HepG2 (cell line): ENCODE data around the gene UBE2M. TPM values are rescaled to one million over a fixed set of nuclear protein-coding genes. Genes with fewer than 3 reads are reported as not detected.
A peak's percentile ranks its signal among the peaks of the same experiment; 100 is the strongest.

ENCODE experiments used
- ARNT2 ChIP-seq: sonication (generic); formaldehyde crosslinking; IDR thresholded peaks from 2 replicates; pipeline ENCODE4 v1.8.0; 2022; ENCODE audit warnings: mild to moderate bottlenecking, low read depth, missing genetic modification reagents, moderate library complexity
- EEA1 ChIP-seq: sonication (generic); formaldehyde crosslinking; IDR thresholded peaks from 2 replicates; pipeline ENCODE4 v1.5.1; 2020; ENCODE audit warnings: mild to moderate bottlenecking, missing genetic modification reagents, borderline replicate concordance
- ETV5 ChIP-seq: IDR thresholded peaks from 2 replicates; pipeline ENCODE4 v1.6.1; 2018; ENCODE audit warnings: missing biosample characterization, missing genetic modification reagents, inconsistent platforms, borderline replicate concordance
- GABPA ChIP-seq, 2 experiments: IDR thresholded peaks; 2 replicates each; pipeline ENCODE4 v1.6.1; 2011 to 2016; ENCODE audit warnings: low read depth in 2 of 2, low read length in 1 of 2, missing biosample characterization in 1 of 2, missing genetic modification characterization in 1 of 2
- GFI1 ChIP-seq: sonication (generic); formaldehyde crosslinking; IDR thresholded peaks from 2 replicates; pipeline ENCODE4 v1.5.0; 2020; ENCODE audit warnings: missing genetic modification reagents, mild to moderate bottlenecking, borderline replicate concordance
- HNF4A ChIP-seq: sonication (generic); formaldehyde crosslinking; IDR thresholded peaks from 2 replicates; pipeline ENCODE4 v1.4.0; 2020; ENCODE audit warnings: missing genetic modification reagents
- MBD4 ChIP-seq: IDR thresholded peaks from 2 replicates; pipeline ENCODE4 v1.6.1; 2012; ENCODE audit warnings: low read length, inconsistent platforms, borderline replicate concordance
- REL ChIP-seq: sonication (generic); formaldehyde crosslinking; conservative IDR thresholded peaks from 2 replicates; pipeline ENCODE4 v1.8.0; 2022; ENCODE audit warnings: mild to moderate bottlenecking, missing genetic modification reagents, moderate library complexity
- RFXAP ChIP-seq: sonication (generic); formaldehyde crosslinking; IDR thresholded peaks from 2 replicates; pipeline ENCODE4 v1.4.0; 2020; ENCODE audit warnings: missing genetic modification reagents, borderline replicate concordance
- SMAD9 ChIP-seq: sonication (generic); formaldehyde crosslinking; IDR thresholded peaks from 2 replicates; pipeline ENCODE4 v1.5.1; 2020; ENCODE audit warnings: mild to moderate bottlenecking, missing genetic modification reagents
- SP5 ChIP-seq: IDR thresholded peaks from 2 replicates; pipeline ENCODE4 v1.6.1; 2016; ENCODE audit warnings: low read depth, borderline replicate concordance
- SRY ChIP-seq: sonication (generic); formaldehyde crosslinking; IDR thresholded peaks from 2 replicates; pipeline ENCODE4 v1.8.0; 2022; ENCODE audit warnings: mild to moderate bottlenecking, missing genetic modification reagents
- ZNF251 ChIP-seq: sonication (generic); formaldehyde crosslinking; IDR thresholded peaks from 2 replicates; pipeline ENCODE4 v1.9.0; 2021; ENCODE audit warnings: mild to moderate bottlenecking, missing genetic modification reagents
- ZNF550 ChIP-seq: sonication (generic); formaldehyde crosslinking; IDR thresholded peaks from 2 replicates; pipeline ENCODE4 v1.4.0; 2020; ENCODE audit warnings: mild to moderate bottlenecking, missing genetic modification reagents, borderline replicate concordance
- ZNF619 ChIP-seq: sonication (generic); formaldehyde crosslinking; IDR thresholded peaks from 2 replicates; pipeline ENCODE4 v1.4.0; 2020; ENCODE audit warnings: mild to moderate bottlenecking, missing genetic modification reagents
- ZNF773 ChIP-seq: sonication (generic); formaldehyde crosslinking; IDR thresholded peaks from 2 replicates; pipeline ENCODE4 v1.4.0; 2020; ENCODE audit warnings: missing genetic modification reagents, borderline replicate concordance
- ZNF788 ChIP-seq: sonication (generic); formaldehyde crosslinking; IDR thresholded peaks from 2 replicates; pipeline ENCODE4 v1.5.0; 2020; ENCODE audit warnings: mild to moderate bottlenecking, missing genetic modification reagents, borderline replicate concordance
- polyA plus RNA-seq, 8 experiments: library from polyadenylated mRNA; depleted of rRNA in 3 of 8; stranded (reverse) in 7 of 8; unstranded in 1 of 8; fragments of >200 nt; fragmentation: Illumina TruSeq in 4 of 8; extraction: Trizol in 4 of 8; gene quantifications; 2 replicates each; pipeline versions ENCODE4 v1.2.1 to v1.2.3, GENCODE V29; 2011 to 2016; ENCODE audit warnings: low read depth in 4 of 8, missing spikeins in 1 of 8, mixed read lengths in 1 of 8; ENCODE audit not compliant: insufficient read depth in 1 of 8
- total RNA-seq, 5 experiments: library from RNA; depleted of rRNA; stranded (reverse); fragments of >200 nt; fragmentation: Illumina TruSeq; extraction: Trizol; gene quantifications; 2 replicates each; pipeline ENCODE4 v1.2.3, GENCODE V29; 2016; ENCODE audit warnings: low read depth in 1 of 5
- TF ChIP-seq, protein P1 (sequence below): sonication (generic); formaldehyde crosslinking; IDR thresholded peaks from 2 replicates; pipeline ENCODE4 v1.8.0; 2022; ENCODE audit warnings: missing genetic modification reagents, mild to moderate bottlenecking, moderate library complexity, borderline replicate concordance
- TF ChIP-seq, protein P2 (sequence below): IDR thresholded peaks from 2 replicates; pipeline ENCODE4 v1.6.1; 2012; ENCODE audit warnings: inconsistent platforms
- TF ChIP-seq, protein P3 (sequence below): sonication (generic); formaldehyde crosslinking; conservative IDR thresholded peaks from 2 replicates; pipeline ENCODE4 v1.8.1; 2023; ENCODE audit warnings: missing genetic modification reagents
- TF ChIP-seq, protein P4 (sequence below): IDR thresholded peaks from 2 replicates; pipeline ENCODE4 v1.6.1; 2016; ENCODE audit warnings: missing genetic modification reagents, missing compliant biosample characterization
- TF ChIP-seq, protein P5 (sequence below): sonication (generic); IDR thresholded peaks from 2 replicates; pipeline ENCODE4 v1.6.1; 2016; ENCODE audit warnings: low read depth, borderline replicate concordance
- TF ChIP-seq, protein P6 (sequence below): sonication (generic); formaldehyde crosslinking; IDR thresholded peaks from 2 replicates; pipeline ENCODE4 v1.5.0; 2020; ENCODE audit warnings: mild to moderate bottlenecking, low read depth, missing genetic modification reagents, borderline replicate concordance

The UBE2M gene
- total and polyA plus RNA-seq, 2 of the 13 experiments (the other 11 are each of a cell fraction or from before 2014, with no cell fraction given), result 36.2 to 50.3 TPM

DNA sequence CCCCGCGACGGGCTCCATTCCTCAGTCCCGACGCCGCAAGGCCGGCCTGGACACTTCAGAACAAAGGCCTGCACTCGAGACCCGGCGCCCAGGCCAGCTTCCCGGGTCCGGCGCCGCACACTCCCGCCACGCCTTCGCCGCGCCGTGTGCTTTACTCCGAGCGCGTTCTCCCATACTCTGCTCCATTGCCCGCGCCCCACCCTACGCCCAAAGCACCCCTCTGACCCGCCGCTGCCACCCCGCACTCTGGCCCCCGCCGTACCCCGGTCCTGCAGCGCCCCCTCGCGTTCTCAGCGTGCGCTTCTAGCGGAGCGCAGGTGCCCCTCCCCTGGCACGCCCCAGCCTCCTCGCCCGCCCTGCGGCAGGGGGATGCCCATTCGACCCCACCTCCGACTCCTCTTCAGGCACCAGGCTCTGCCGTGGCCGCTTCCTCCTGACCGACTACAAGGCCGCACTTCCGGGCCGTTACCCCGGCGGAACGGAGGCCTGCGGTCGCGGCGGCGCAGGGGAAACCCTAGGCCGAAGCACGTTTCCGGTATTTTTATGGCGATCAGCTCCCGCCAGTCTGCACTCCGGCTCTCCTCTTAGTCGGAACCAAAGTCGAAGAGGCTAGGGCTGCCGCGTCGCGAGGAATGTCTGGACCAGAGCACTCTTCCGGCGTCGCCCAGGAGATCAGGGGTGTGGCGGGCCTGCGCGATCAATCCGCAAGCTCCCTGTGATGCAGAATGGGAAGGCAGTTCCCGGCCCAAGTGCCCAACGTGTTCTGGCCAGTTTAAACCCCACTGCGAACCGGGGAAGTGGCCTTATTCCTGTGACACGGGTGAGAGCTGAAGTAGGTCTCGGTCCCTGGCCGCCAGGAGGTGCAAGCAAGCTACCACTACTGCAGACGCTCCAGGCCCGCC is 38.8 kb downstream of the UBE2M start, which contains the start of gene ZBTB45 (continued):
- TF ChIP-seq ETV5 (peak; percentile 95), GFI1 (peak; percentile 80), SRY (peak; percentile 94), SMAD9 (CRISPR knock-in tag) (peak; percentile 60; the same call in 1 of the 2 replicates), ZNF550 (CRISPR knock-in tag) (peak; percentile 70; the same call in 1 of the 2 replicates), HNF4A (peak; percentile 34), ARNT2 (peak; percentile 96), ZNF251 (CRISPR knock-in tag) (0 out of 2 replicates have a peak, but pooled peaks have one; percentile 20), GABPA (IDR thresholded peaks at IDR 0.05; ENCODE audit: low read depth, low read length) (peak; percentile 100), GABPA (CRISPR knock-in tag; IDR thresholded peaks at IDR 0.05; ENCODE audit: low read depth) (peak; percentile 99), ZNF788 (CRISPR knock-in tag) (peak; percentile 99), RFXAP (CRISPR knock-in tag) (no peak; the same call in 1 of the 2 replicates), MBD4 (no peak), EEA1 (CRISPR knock-in tag) (0 out of 2 replicates have a peak, but pooled peaks have one; percentile 2), REL (peak; percentile 93; the same call in 1 of the 2 replicates), SP5 (CRISPR knock-in tag) (peak; percentile 57; the same call in 1 of the 2 replicates), ZNF773 (peak; percentile 71; the same call in 1 of the 2 replicates), ZNF619 (CRISPR knock-in tag) (peak; percentile 78)
- TF ChIP-seq, protein P1, sequence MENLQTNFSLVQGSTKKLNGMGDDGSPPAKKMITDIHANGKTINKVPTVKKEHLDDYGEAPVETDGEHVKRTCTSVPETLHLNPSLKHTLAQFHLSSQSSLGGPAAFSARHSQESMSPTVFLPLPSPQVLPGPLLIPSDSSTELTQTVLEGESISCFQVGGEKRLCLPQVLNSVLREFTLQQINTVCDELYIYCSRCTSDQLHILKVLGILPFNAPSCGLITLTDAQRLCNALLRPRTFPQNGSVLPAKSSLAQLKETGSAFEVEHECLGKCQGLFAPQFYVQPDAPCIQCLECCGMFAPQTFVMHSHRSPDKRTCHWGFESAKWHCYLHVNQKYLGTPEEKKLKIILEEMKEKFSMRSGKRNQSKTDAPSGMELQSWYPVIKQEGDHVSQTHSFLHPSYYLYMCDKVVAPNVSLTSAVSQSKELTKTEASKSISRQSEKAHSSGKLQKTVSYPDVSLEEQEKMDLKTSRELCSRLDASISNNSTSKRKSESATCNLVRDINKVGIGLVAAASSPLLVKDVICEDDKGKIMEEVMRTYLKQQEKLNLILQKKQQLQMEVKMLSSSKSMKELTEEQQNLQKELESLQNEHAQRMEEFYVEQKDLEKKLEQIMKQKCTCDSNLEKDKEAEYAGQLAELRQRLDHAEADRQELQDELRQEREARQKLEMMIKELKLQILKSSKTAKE, result peak; percentile 73
- TF ChIP-seq, protein P2, sequence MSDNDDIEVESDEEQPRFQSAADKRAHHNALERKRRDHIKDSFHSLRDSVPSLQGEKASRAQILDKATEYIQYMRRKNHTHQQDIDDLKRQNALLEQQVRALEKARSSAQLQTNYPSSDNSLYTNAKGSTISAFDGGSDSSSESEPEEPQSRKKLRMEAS, result peak; percentile 84; the same call in 1 of the 2 replicates
- TF ChIP-seq, protein P3, sequence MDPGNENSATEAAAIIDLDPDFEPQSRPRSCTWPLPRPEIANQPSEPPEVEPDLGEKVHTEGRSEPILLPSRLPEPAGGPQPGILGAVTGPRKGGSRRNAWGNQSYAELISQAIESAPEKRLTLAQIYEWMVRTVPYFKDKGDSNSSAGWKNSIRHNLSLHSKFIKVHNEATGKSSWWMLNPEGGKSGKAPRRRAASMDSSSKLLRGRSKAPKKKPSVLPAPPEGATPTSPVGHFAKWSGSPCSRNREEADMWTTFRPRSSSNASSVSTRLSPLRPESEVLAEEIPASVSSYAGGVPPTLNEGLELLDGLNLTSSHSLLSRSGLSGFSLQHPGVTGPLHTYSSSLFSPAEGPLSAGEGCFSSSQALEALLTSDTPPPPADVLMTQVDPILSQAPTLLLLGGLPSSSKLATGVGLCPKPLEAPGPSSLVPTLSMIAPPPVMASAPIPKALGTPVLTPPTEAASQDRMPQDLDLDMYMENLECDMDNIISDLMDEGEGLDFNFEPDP (CRISPR knock-in tag), result no peak
- TF ChIP-seq, protein P4, sequence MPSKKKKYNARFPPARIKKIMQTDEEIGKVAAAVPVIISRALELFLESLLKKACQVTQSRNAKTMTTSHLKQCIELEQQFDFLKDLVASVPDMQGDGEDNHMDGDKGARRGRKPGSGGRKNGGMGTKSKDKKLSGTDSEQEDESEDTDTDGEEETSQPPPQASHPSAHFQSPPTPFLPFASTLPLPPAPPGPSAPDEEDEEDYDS (CRISPR knock-in tag), result peak; percentile 85
- TF ChIP-seq, protein P5, sequence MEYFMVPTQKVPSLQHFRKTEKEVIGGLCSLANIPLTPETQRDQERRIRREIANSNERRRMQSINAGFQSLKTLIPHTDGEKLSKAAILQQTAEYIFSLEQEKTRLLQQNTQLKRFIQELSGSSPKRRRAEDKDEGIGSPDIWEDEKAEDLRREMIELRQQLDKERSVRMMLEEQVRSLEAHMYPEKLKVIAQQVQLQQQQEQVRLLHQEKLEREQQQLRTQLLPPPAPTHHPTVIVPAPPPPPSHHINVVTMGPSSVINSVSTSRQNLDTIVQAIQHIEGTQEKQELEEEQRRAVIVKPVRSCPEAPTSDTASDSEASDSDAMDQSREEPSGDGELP, result peak; percentile 19; the same call in 1 of the 2 replicates
- TF ChIP-seq, protein P6, sequence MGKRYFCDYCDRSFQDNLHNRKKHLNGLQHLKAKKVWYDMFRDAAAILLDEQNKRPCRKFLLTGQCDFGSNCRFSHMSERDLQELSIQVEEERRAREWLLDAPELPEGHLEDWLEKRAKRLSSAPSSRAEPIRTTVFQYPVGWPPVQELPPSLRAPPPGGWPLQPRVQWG (CRISPR knock-in tag), result no peak
